Common myeloid progenitor, CD34-positive (primary cell): Measurements from ENCODE around the gene HLA-DMA.
A peak's percentile ranks its signal among the peaks of the same experiment; 100 is the strongest.

Experiments
- CTCF ChIA-PET: fragments of 350-600 bp; sonication (Branson Sonifier 250); formaldehyde crosslinking; loops from one replicate; lab custom pipeline; 2021; ENCODE audit warnings: antibody characterized with exemption; lab: Charles Lee
- POLR2A ChIA-PET: fragments of 350-600 bp; sonication (Branson Sonifier 250); formaldehyde crosslinking; loops from one replicate; lab custom pipeline; 2021; ENCODE audit warnings: antibody characterized with exemption; lab: Charles Lee
- DNase-seq, 3 donors: peaks; one replicate each; pipeline versions ENCODE4 v3.0.0 to v3.0.0-alpha.2; 2013
- H3K27ac ChIP-seq, 2 experiments: 1 replicate in 1 of 2; 2 replicates in 1 of 2; pipeline ENCODE4 v1.7.0; 2013; ENCODE audit warnings: inconsistent platforms in 2 of 2, low read length in 2 of 2, mild to moderate bottlenecking in 2 of 2, low read depth in 1 of 2, moderate library complexity in 1 of 2; ENCODE audit not compliant: severe bottlenecking in 2 of 2, insufficient read depth in 1 of 2, poor library complexity in 1 of 2
- H3K27me3 ChIP-seq, 5 experiments: replicated peaks in 2 of 5; 1 replicate in 3 of 5; 2 replicates in 2 of 5; pipeline versions ENCODE4 v1.6.1 to v1.7.0; 2013; ENCODE audit warnings: low read length in 4 of 5, mild to moderate bottlenecking in 2 of 5, moderate library complexity in 2 of 5, inconsistent platforms in 1 of 5; ENCODE audit not compliant: insufficient read depth in 5 of 5, control insufficient read depth in 4 of 5
- H3K36me3 ChIP-seq, 4 experiments: 1 replicate in 2 of 4; 2 replicates in 2 of 4; pipeline versions ENCODE4 v1.6.1 to v1.7.0; 2013; ENCODE audit warnings: low read length in 3 of 4, control low read depth in 1 of 4, mild to moderate bottlenecking in 1 of 4; ENCODE audit not compliant: control insufficient read depth in 4 of 4, insufficient read depth in 4 of 4
- H3K4me1 ChIP-seq, 4 experiments: 1 replicate in 3 of 4; 2 replicates in 1 of 4; pipeline versions ENCODE4 v1.6.1 to v1.7.1; 2013; ENCODE audit warnings: low read length in 3 of 4, mild to moderate bottlenecking in 3 of 4, control low read depth in 1 of 4, inconsistent platforms in 1 of 4, moderate library complexity in 1 of 4; ENCODE audit not compliant: control insufficient read depth in 4 of 4, insufficient read depth in 4 of 4; ENCODE audit errors: control extremely low read depth in 1 of 4
- H3K4me3 ChIP-seq, 7 experiments: 1 replicate in 4 of 7; 2 replicates in 3 of 7; pipeline versions ENCODE4 v1.5.1 to v1.7.0; 2013; ENCODE audit warnings: mild to moderate bottlenecking in 7 of 7, low read length in 6 of 7, moderate library complexity in 6 of 7, inconsistent platforms in 2 of 7, low read depth in 2 of 7, control low read depth in 1 of 7; ENCODE audit not compliant: insufficient read depth in 4 of 7, control insufficient read depth in 1 of 7; ENCODE audit errors: extremely low read depth in 1 of 7
- H3K9me3 ChIP-seq, 5 experiments: 1 replicate in 4 of 5; 2 replicates in 1 of 5; pipeline versions ENCODE4 v1.6.1 to v1.7.1; 2013; ENCODE audit warnings: low read length in 4 of 5, mild to moderate bottlenecking in 2 of 5, inconsistent platforms in 1 of 5, low read depth in 1 of 5, moderate library complexity in 1 of 5; ENCODE audit not compliant: control insufficient read depth in 4 of 5, insufficient read depth in 2 of 5; ENCODE audit errors: control extremely low read depth in 1 of 5
- WGBS: methylation state at CpG from one replicate; pipeline ENCODE4 v1.1.5; 2013; ENCODE audit not compliant: insufficient coverage; 5-methylcytosine and 5-hydroxymethylcytosine counted together

The HLA-DMA gene

GRCh38 chr6:32971242-32971580 lies 18.3 kb upstream of the HLA-DMA start:
- peak overlapping the region; percentile 54 to 98 (median 97) for H3K4me3 ChIP-seq

GRCh38 chr6:32970413-32971241 lies 17.7 kb upstream of the HLA-DMA start:
- POLR2A ChIA-PET, result interaction anchor here (0.6 to 9.6 kb wide), 8 partner anchors 10 to 221 kb away, joined by 3 to 149 read pairs (median 22); partner anchors contain the start of genes HLA-DMA and HLA-DMB
- H3K4me1 ChIP-seq, result peaks cover 28 to 72% (median 58%) of the 10 kb centered on the region in 4 experiments
- CTCF ChIA-PET, result interaction anchor here (0.6 to 19.5 kb wide), 9 partner anchors 9 to 126 kb away, joined by 3 to 346 read pairs (median 16); partner anchors contain the start of genes HLA-DMA, HLA-DMB and PSMB8
- peak; percentile 78 to 88 (median 84) for DNase-seq
- WGBS, result 0% methylated on average over 15 of the region's 43 CpGs
- peak overlapping the region; percentile 98 to 100 for H3K27ac ChIP-seq
- peaks cover 4 to 33% (median 22%) of the 10 kb centered on the region in 4 experiments for H3K36me3 ChIP-seq
- peak overlapping the region; percentile 54 to 98 (median 97) for H3K4me3 ChIP-seq
- no peaks in the 10 kb centered on the region for H3K27me3 ChIP-seq
- no peaks in the 10 kb centered on the region for H3K9me3 ChIP-seq

More at GRCh38 chr6:32971242-32971580, 18.3 kb upstream of the HLA-DMA start:
- DNase-seq, result no peak
- H3K27ac ChIP-seq, result peak overlapping the region; percentile 98 to 100
- no peaks in the 10 kb centered on the region for H3K27me3 ChIP-seq
- ChIA-PET POLR2A (interaction anchor here (0.6 to 9.6 kb wide), 16 partner anchors 8 to 783 kb away, joined by 3 to 149 read pairs (median 8); partner anchors contain the start of genes HLA-DMA, HLA-DMB, RPS18 and VPS52), CTCF (interaction anchor here (0.6 to 19.5 kb wide), 14 partner anchors 9 to 133 kb away, joined by 3 to 346 read pairs (median 5); partner anchors contain the start of genes HLA-DMA, HLA-DMB, PSMB8 and PSMB9)
- H3K36me3 ChIP-seq, result peaks cover 9 to 39% (median 28%) of the 10 kb centered on the region in 4 experiments
- 2% methylated on average over 14 of the region's 15 CpGs for WGBS
- no peaks in the 10 kb centered on the region for H3K9me3 ChIP-seq
- H3K4me1 ChIP-seq, result peaks cover 25 to 70% (median 57%) of the 10 kb centered on the region in 4 experiments

GRCh38 chr6:32969685-32970412 lies 17.0 kb upstream of the HLA-DMA start:
- Histone ChIP-seq H3K4me3 (peak overlapping the region; percentile 54 to 97 (median 97)), H3K36me3 (peaks cover 2 to 26% (median 17%) of the 10 kb centered on the region in 4 experiments), H3K27ac (peak overlapping the region; percentile 98 to 100), H3K4me1 (peaks cover 24 to 69% (median 54%) of the 10 kb centered on the region in 4 experiments), H3K27me3 (no peaks in the 10 kb centered on the region), H3K9me3 (no peaks in the 10 kb centered on the region)
- 0% methylated on average over 8 of the region's 19 CpGs for WGBS
- ChIA-PET CTCF (interaction anchor here (0.6 to 19.5 kb wide), 8 partner anchors 8 to 125 kb away, joined by 3 to 346 read pairs (median 17); partner anchors contain the start of genes HLA-DMA, HLA-DMB and PSMB8), POLR2A (interaction anchor here (2.9 to 9.6 kb wide), 2 partner anchors 11 to 17 kb away, joined by 26 to 149 read pairs; partner anchors contain the start of gene HLA-DMA)
- peak; percentile 88 to 96 (median 95) for DNase-seq

DNA sequence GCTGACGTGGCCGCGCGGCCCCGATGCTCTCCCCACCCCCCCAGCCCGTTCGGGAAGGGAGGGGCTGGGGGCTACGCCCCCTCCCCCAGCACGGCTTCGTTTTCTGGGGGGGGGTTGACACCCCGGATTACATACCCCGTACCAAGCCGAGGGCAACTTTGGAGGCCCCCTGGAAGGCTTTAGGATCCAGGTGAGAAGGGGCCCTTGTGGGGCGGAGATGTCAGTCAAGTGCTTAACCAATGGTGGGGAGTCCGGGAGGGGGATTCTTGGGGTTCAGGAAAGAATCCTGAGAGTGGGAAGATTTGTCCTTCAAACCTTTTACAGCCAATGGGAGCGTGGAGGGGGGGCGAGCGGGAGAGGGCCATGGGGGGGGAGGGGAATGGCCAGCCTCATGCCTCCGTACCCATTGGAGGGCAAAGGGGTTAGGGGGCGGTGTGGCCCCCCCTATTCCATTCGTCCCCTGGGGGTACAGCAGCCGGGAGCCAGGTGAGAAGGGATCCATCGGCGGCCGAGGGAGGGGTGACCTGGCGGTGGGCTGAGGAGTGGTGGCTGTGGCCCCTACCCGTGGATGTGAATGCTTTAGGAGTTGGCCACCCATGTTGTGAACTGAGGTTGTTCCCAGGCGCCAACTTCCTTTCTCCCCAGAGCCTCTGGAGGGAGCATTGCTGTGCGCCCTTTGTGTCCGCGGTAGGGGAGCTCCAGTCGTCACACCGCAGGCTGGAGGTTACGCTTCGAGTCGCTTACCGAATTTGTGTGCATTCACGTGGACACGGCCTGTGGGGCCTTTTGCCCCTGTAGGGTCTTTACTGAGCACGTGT lies 16.2 kb upstream of the HLA-DMA start:
- Histone ChIP-seq H3K4me1 (peaks cover 21 to 63% (median 46%) of the 10 kb centered on the region in 4 experiments), H3K27ac (peak overlapping the region; percentile 98 to 100), H3K9me3 (no peaks in the 10 kb centered on the region), H3K36me3 (peaks cover 0 to 18% (median 9%) of the 10 kb centered on the region in 4 experiments), H3K27me3 (no peaks in the 10 kb centered on the region), H3K4me3 (peak overlapping the region; percentile 54 to 97 (median 97))
- DNase-seq, result peak; percentile 61 to 78 (median 70)
- ChIA-PET CTCF (interaction anchor here (2.8 to 19.5 kb wide), 5 partner anchors 14 to 124 kb away, joined by 16 to 346 read pairs (median 21); partner anchors contain the start of genes HLA-DMA and PSMB8), POLR2A (interaction anchor here (0.7 to 9.6 kb wide), 2 partner anchors 16 to 28 kb away, joined by 3 to 149 read pairs; partner anchors contain the start of genes HLA-DMA and HLA-DMB)
- under 1% methylated on average over 27 of the region's 40 CpGs for WGBS

DNA sequence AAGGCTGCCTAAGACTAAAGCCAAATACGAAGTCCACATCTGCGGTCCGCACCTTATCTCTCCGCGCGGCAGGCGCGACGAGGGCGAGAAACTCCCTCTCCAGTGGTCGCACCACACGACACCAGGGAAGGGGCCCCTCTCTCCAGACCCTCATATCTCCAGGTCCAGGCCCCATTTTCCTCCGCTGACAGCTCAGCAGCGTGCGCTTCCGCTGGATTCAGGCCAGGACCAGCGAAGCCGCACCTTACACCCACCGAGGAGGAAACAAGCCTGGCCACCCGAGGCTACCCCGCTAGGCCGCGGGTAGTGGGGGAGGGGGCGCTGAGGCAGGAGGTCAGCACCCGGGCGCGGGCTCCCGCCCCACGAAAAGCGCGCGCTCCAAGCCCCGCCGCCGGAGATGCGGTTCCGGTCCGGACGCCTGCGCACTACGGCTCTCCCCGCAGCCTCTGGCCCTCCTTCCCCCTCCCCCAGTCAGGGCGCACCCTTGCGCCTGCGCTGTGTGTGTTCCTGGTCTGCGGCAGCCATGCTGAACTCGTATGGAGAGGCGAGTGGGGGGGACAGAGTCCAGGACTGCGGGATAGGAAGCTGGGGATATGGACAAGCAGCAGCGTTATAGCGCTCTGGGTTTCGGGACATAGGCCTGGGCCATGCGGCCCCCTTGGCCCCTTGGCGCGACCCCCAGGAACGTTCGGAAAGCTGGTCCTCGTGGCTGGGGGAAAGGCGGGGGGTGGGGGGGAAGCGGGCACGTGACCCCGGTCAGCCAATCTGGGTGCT lies 15.4 kb upstream of the HLA-DMA start, which contains the start of gene BRD2:
BRD2 (plus strand) TSS at position 502 of the 774 bp plus-strand sequence. CDS start 4,305 bp downstream, outside the sequence.
- peak within 1 kb of the TSS; percentile 60 to 97 (median 97) for H3K4me3 ChIP-seq
- 0% methylated on average over 39 of the region's 62 CpGs for WGBS
- peaks cover 17 to 58% (median 42%) of the 10 kb centered on the region in 4 experiments for H3K4me1 ChIP-seq
- H3K27me3 ChIP-seq, result no peaks in the 10 kb centered on the region
- ChIA-PET CTCF (interaction anchor here (0.9 to 19.5 kb wide), 9 partner anchors 14 to 82 kb away, joined by 3 to 346 read pairs (median 4); partner anchors contain the start of gene HLA-DMA), POLR2A (interaction anchor here (0.5 to 9.6 kb wide), 5 partner anchors 15 to 90 kb away, joined by 3 to 149 read pairs (median 4); partner anchors contain the start of genes HLA-DMA and HLA-DMB)
- H3K27ac ChIP-seq, result peak within 1 kb of the TSS; percentile 98 to 100
- H3K36me3 ChIP-seq, result peaks cover 0 to 10% (median 9%) of the 10 kb centered on the region in 4 experiments
- peak; percentile 96 to 98 (median 98) for DNase-seq
- H3K9me3 ChIP-seq, result no peaks in the 10 kb centered on the region
